Nephron (organoid): Measurements from ENCODE around the gene TULP1.

ENCODE experiments used
- H3K27ac Mint-ChIP-seq, 3 experiments: 2 replicates each; pipeline ENCODE4 v1.8.0; 2020; ENCODE audit warnings: mixed read lengths in 3 of 3, mild to moderate bottlenecking in 2 of 3, moderate library complexity in 1 of 3
- H3K27me3 Mint-ChIP-seq: 2 replicates; pipeline ENCODE4 v1.8.0; 2021; ENCODE audit warnings: low read depth, mild to moderate bottlenecking, moderate library complexity, mixed read lengths
- H3K36me3 Mint-ChIP-seq: 2 replicates; pipeline ENCODE4 v1.8.0; 2020; ENCODE audit warnings: low read depth, mixed read lengths
- H3K4me1 Mint-ChIP-seq: 2 replicates; pipeline ENCODE4 v1.8.0; 2020; ENCODE audit warnings: mixed read lengths
- H3K4me3 Mint-ChIP-seq, 3 experiments: 2 replicates each; pipeline ENCODE4 v1.8.0; 2020; ENCODE audit warnings: mild to moderate bottlenecking in 3 of 3, mixed read lengths in 3 of 3, moderate library complexity in 2 of 3
- H3K9me3 Mint-ChIP-seq: 2 replicates; pipeline ENCODE4 v1.8.0; 2020; ENCODE audit warnings: mixed read lengths
- TF ChIP-seq, protein P1 (sequence below), 3 experiments: fragments of 200-600 bp; sonication (generic); IDR thresholded peaks; one replicate each; pipeline ENCODE4 v1.5.0; 2021; ENCODE audit warnings: antibody characterized with exemption in 3 of 3; ENCODE audit not compliant: unreplicated experiment in 3 of 3

The TULP1 gene

DNA sequence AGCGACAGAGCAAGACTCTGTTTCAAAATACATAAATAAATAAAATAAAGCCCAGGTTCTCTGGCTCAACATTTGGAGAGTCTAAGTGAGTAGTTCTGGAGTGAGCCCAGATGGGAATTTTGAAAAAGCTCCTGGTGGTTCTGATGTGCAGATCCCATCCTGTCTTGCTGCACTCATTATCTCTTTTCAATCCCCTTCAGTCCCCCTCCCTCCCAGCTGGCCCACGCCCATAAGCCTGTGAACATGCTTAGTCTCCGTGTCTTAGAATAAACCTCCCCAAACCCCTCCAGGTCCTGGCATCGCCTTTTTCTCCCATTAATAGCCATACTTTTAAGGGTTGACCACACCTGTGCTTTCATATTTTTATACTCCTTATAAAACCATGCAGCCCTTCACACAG lies 19.4 kb upstream of the TULP1 start:
- TF ChIP-seq, protein P1, sequence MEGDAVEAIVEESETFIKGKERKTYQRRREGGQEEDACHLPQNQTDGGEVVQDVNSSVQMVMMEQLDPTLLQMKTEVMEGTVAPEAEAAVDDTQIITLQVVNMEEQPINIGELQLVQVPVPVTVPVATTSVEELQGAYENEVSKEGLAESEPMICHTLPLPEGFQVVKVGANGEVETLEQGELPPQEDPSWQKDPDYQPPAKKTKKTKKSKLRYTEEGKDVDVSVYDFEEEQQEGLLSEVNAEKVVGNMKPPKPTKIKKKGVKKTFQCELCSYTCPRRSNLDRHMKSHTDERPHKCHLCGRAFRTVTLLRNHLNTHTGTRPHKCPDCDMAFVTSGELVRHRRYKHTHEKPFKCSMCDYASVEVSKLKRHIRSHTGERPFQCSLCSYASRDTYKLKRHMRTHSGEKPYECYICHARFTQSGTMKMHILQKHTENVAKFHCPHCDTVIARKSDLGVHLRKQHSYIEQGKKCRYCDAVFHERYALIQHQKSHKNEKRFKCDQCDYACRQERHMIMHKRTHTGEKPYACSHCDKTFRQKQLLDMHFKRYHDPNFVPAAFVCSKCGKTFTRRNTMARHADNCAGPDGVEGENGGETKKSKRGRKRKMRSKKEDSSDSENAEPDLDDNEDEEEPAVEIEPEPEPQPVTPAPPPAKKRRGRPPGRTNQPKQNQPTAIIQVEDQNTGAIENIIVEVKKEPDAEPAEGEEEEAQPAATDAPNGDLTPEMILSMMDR (IDR thresholded peaks at IDR 0.05; ENCODE audit: unreplicated experiment in 3 of 3): no peak
- Mint-ChIP-seq H3K4me3 (no peak overlapping the region), H3K9me3 (no peaks in the 10 kb centered on the region), H3K27ac (no peak overlapping the region), H3K4me1 (peaks cover 18% of the 10 kb centered on the region), H3K36me3 (no peaks in the 10 kb centered on the region), H3K27me3 (peaks cover under 1% of the 10 kb centered on the region)

DNA sequence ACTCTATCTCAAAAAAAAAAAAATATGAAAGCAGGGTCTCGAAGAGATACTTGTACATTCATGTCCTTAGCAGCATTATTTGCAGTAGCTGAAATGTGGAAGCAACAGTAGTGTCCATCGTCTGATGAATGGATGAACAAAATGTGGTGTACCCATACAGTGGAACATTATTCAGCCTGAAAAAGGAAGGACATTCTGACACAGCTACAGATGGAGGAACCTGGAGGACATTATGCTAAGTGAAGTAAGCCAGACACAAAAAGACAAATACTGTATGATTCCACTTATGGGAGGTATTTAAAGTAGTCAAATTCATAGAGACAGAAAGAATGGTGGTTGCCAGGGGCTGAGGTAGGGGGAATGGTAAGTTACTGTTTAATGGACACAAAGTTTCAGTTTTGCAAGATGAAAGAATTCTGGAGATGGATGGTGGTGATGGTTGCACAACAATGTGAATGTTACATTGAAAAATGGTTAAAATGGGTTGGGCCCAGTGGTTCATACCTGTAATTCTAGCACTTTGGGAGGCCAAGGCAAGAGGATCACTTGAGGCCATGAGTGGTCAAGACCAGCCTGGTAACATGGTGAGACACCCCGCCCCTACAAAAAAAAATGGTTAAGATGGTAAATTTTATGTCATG lies 11.8 kb upstream of the TULP1 start:
- no peak overlapping the region for H3K4me3 Mint-ChIP-seq
- peaks cover 4% of the 10 kb centered on the region for H3K4me1 Mint-ChIP-seq
- H3K27me3 Mint-ChIP-seq: peaks cover 23% of the 10 kb centered on the region
- H3K36me3 Mint-ChIP-seq: no peaks in the 10 kb centered on the region
- H3K9me3 Mint-ChIP-seq: no peaks in the 10 kb centered on the region
- H3K27ac Mint-ChIP-seq: no peak overlapping the region
- TF ChIP-seq, protein P1 (IDR thresholded peaks at IDR 0.05; ENCODE audit: unreplicated experiment in 3 of 3): no peak

DNA sequence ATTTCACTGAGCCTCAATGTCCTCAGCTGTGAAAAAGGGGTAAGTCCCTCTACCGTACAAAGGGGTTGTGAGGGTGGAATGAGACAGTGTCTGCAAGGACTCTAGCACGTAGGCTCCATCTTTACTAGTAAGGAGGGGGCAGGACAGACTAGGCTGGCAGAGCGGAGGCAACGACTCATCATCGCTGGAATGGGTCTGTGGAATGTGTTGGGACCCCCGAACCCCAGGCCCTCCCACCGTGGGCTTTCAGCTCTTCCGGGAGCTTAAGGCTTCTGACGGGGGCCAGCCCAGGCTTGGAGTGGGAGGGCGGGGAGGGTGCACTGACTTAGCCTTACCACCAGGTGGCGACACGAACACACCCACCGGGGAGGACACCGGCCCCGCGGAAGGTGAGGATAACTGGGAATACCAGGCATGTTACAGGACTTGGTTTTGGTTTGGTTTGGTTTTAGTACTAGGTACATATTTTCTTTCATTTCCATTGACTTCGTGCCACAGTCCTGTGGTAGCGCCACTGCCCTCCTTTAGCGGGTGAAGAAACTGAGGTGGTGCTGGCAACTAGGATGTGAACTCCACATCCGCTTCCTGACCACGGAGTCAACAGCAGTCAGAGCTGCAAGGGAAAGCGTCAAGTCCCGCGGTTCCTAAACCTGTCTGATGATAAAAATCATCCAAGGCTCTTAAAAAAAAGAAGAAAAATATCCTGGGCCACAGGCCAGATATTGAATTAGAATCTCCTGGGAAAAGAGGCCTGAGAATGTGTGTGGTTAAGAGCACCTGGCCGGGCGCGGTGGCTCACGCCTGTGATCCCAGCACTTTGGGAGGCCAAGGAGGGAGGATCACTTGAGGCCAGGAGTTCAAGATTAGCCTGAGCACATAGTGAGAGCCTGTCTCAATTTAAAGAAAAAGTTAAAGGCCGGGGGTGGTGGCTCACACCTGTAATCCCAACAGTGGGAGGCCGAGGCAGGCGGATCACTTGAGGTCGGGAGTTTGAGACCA lies 10.3 kb upstream of the TULP1 start:
- H3K27me3 Mint-ChIP-seq: peaks cover 23% of the 10 kb centered on the region
- H3K27ac Mint-ChIP-seq: no peak overlapping the region
- TF ChIP-seq, protein P1 (IDR thresholded peaks at IDR 0.05; ENCODE audit: unreplicated experiment in 3 of 3): peak; percentile 98 to 99 (median 98)
- H3K4me1 Mint-ChIP-seq: peaks cover 4% of the 10 kb centered on the region
- no peaks in the 10 kb centered on the region for H3K36me3 Mint-ChIP-seq
- H3K4me3 Mint-ChIP-seq: peak overlapping the region in 1 of 3 experiments; percentile 48
- H3K9me3 Mint-ChIP-seq: no peaks in the 10 kb centered on the region

- Mint-ChIP-seq H3K27ac (no peak overlapping the region), H3K9me3 (no peaks in the 10 kb centered on the region), H3K4me3 (no peak overlapping the region), H3K4me1 (peaks cover 4% of the 10 kb centered on the region), H3K27me3 (peaks cover 23% of the 10 kb centered on the region), H3K36me3 (no peaks in the 10 kb centered on the region)
- TF ChIP-seq, protein P1 (IDR thresholded peaks at IDR 0.05; ENCODE audit: unreplicated experiment in 3 of 3): no peak
Measured at GRCh38 chr6:35522151-35522550, 9.5 kb upstream of the TULP1 start.

- peaks cover 4% of the 10 kb centered on the region for H3K4me1 Mint-ChIP-seq
- TF ChIP-seq, protein P1 (IDR thresholded peaks at IDR 0.05; ENCODE audit: unreplicated experiment in 3 of 3): no peak
- no peak overlapping the region for H3K4me3 Mint-ChIP-seq
- no peak overlapping the region for H3K27ac Mint-ChIP-seq
- no peaks in the 10 kb centered on the region for H3K9me3 Mint-ChIP-seq
- no peaks in the 10 kb centered on the region for H3K36me3 Mint-ChIP-seq
- H3K27me3 Mint-ChIP-seq: peaks cover 13% of the 10 kb centered on the region
Measured at GRCh38 chr6:35521235-35521634, 8.5 kb upstream of the TULP1 start.
